HAP-1 (cell line): ENCODE measurements around the gene EML1.

Source experiments
- DNase-seq, 2 experiments: peaks; one replicate each; pipeline ENCODE4 v3.0.0-alpha.2; 2016 to 2020; ENCODE audit warnings: low spot score in 2 of 2
- H3K27me3 ChIP-seq: fragments of 250-450 bp; sonication (Bioruptor Pico); 2 replicates; pipeline ENCODE4 v1.5.1; 2020; ENCODE audit warnings: low read depth, mild to moderate bottlenecking, moderate library complexity
- H3K36me3 ChIP-seq: fragments of 250-450 bp; sonication (Bioruptor Pico); replicated peaks from 2 replicates; pipeline ENCODE4 v1.5.1; 2020; ENCODE audit warnings: mild to moderate bottlenecking
- H3K4me1 ChIP-seq: fragments of 250-450 bp; sonication (Bioruptor Pico); 2 replicates; pipeline ENCODE4 v1.5.1; 2020; ENCODE audit warnings: mild to moderate bottlenecking
- H3K4me3 ChIP-seq: fragments of 250-450 bp; sonication (Bioruptor Pico); 2 replicates; pipeline ENCODE4 v1.5.1; 2020; ENCODE audit warnings: mild to moderate bottlenecking, moderate library complexity
- H3K9me3 ChIP-seq: fragments of 250-450 bp; sonication (Bioruptor Pico); 2 replicates; pipeline ENCODE4 v1.5.1; 2020; ENCODE audit warnings: mild to moderate bottlenecking, moderate library complexity
- in situ Hi-C: fragments of 300-500 bp; cut with MboI; formaldehyde crosslinking; loops from 3 replicates; pipeline ENCODE4 v1.14.3; 2020; ENCODE audit warnings: low sequenced_read_pairs, inconsistent platforms, mixed read lengths

Gene EML1

DNA sequence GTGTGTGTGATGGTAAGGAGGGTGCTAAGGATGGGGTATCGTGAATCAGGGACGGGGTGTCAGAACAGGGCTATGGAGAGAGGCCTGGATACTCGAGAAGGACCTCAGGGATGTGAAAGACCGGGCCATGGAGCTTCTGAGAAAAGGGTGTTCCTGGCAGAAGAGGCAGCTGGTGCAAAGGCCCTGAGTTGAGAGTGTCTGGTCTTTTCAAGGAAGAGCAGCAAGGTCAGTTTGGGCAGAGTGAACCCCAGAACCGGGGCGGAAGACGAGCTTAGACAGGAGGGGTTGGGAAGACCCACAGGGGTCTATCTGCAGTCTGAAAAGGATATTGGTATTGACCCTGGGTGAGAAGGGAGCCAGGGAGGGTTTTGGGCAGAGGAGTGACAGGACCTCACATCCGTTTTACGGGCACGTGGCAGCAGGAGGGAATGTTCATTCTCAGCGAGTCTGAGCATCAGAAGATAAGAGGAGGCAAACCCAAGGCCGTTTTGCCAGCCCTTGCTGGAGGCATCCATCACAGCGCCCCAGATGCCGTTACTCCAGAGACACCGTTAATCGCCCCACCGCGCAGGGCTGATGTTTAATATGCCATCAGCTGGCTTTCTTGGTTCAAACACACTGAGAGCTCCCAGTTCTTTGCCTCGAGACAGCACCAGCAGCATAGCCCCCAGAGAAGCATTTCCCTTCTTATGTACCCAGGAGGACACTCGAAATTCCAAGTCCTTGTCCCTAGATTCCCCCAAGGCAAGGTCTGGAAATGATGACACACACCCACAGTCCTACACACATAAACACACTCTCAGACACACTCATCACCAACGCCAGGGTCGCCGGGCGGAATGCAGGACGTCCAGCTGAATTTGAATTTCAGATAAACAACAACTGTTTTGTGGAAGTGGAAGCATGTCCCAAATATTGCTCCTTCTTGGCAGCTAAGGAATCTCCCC lies 41.4 kb upstream of the EML1 start:
- in situ Hi-C loops, result no loop called here
- H3K4me3 ChIP-seq, result no peak overlapping the region
- DNase-seq, result no peak
- H3K36me3 ChIP-seq, result no peaks in the 10 kb centered on the region
- no peaks in the 10 kb centered on the region for H3K4me1 ChIP-seq
- H3K9me3 ChIP-seq, result no peaks in the 10 kb centered on the region
- peaks cover 38% of the 10 kb centered on the region for H3K27me3 ChIP-seq

DNA sequence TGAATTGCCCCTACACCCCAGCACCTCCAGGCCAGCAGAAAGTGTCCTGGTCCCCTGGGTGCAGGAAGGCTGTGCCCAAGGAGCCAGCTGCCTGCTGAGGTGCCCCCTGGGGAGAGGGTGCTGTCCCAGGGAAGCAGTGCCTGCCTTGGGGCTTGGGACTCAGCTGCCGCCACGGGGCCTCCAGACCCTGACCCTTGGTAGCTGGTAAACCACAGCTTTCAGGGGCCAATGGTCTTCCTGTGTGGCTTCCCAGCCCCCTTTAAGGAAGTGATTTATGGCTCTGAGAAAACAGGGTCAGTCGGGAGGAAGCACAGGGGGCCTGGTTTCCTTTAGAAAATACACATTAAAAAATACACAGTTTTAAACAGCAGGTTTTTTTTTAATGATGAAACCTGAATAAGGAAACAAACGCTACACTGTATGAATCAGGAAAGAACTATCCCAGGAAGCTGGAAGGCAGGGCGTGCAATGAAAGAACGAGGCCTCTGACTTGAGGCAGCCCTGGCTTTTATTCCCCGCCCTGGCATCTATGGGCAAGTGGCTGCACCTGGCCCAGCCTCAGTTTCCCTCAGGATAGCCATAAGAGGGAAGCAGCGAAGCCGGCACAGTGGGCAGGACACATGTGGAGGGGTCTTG lies 40.6 kb upstream of the EML1 start:
- no peak overlapping the region for H3K4me3 ChIP-seq
- no peak for DNase-seq
- H3K27me3 ChIP-seq, result peaks cover 38% of the 10 kb centered on the region
- no peaks in the 10 kb centered on the region for H3K4me1 ChIP-seq
- H3K36me3 ChIP-seq, result no peaks in the 10 kb centered on the region
- no peaks in the 10 kb centered on the region for H3K9me3 ChIP-seq
- in situ Hi-C loops, result no loop called here

DNA sequence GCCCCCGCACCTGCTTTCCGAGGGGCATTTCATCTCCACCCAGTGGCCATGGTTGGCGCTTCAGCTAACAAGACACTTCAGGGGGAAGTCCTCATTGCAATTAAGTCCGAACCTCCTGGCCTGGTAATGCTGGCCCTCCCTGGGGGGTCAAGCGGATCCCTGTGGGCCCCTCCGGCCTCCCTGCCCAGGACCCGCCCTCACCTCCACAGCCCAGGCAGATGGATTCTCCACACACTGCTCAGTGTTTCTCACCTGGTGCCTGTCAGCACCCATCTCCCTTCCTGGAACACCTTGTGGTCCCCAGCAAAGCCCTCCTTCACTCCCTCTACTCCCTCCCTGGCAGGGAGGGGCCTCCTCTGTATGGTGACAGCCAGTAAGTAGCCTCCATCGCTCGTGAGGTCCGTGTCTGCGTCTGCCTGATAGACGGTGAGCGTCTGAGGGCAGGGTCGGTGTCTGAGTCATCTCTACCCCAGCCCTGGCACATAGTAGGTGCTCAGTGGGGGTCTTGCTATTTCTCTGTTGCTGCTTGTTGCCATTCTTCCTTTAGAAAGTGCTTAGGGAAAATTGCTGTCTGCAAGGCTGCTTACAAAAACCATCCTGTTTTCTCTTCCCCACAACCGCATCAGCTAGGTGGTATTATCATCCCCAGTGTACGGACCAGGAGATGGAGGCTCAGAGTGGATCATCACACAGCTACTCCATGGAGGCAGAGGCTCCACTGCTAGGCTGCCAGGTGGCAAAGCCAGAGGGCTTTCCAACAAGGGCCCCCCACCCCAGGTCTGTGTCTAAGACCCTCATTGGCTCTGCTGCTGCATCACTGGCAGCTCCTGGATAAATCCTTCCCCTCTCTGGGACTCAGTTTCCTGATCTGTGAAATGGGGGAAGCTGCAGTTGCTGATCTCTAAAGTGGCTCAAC lies 39.7 kb upstream of the EML1 start:
- Histone ChIP-seq H3K4me1 (no peaks in the 10 kb centered on the region), H3K9me3 (no peaks in the 10 kb centered on the region), H3K36me3 (no peaks in the 10 kb centered on the region), H3K4me3 (no peak overlapping the region), H3K27me3 (peaks cover 38% of the 10 kb centered on the region)
- in situ Hi-C loops, result no loop called here
- no peak for DNase-seq

DNA sequence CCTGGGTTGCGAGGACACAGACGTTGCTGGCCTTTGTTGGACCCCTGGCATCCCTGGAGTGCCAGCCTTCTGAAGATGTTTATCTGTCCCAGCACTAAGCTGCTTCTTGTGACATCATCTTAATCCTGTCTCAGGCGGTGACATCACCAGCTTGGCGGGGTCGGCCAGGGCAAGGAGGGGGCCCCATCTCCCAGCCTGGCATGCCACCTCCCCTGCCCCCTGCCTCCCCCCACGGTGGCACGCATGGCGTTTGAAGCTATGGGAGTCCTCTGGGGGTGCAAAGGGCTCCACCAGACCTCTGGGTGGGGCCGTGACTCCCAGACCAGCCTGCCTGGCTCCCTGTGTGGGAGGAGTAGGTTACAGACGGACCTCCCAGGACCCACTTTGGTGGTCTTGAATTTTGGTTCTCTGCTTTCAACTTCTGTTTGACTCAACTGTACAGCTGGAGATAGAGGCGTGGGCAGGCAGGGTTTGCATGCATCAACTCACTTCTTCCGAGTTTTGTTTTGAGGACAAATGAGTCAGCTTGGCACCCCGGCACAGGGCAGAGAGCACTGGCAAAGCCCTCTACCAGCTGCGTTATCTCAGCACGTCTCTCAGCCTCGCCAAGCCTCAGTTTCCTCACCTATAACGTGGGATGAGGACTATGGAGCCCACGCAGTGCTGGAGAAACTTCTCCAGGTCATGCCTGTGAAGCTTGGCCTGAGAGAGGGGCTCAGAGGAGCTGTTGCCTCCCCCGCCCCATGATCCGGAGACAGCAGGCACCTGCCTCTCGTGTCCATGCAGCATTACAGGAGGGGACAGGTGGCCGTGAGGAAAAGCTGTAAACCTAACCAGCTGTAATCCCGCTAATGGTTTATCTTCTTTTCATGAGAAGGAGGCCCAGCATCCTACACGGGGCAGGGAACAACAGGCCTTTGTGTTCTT lies 38.8 kb upstream of the EML1 start:
- no peaks in the 10 kb centered on the region for H3K36me3 ChIP-seq
- H3K27me3 ChIP-seq, result peaks cover 38% of the 10 kb centered on the region
- in situ Hi-C loops, result no loop called here
- no peaks in the 10 kb centered on the region for H3K9me3 ChIP-seq
- no peaks in the 10 kb centered on the region for H3K4me1 ChIP-seq
- DNase-seq, result no peak
- no peak overlapping the region for H3K4me3 ChIP-seq

DNA sequence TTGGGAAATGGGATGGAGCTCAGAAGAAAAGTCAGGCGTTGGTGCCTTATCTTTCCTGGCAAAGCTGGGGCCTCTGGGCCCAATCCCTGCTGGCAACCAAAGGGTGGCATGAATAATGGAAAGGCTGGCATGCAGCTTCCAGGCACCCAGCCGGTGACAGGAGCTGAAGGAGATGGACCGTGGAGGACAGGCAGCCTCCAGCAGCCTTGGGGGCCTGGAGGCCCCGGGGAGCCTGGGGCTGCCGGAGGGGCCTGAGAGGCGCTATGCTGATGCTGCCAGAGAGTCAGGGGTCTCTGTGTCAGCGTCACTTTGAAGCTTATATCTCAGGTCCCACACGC lies 38.2 kb upstream of the EML1 start:
- Histone ChIP-seq H3K4me1 (no peaks in the 10 kb centered on the region), H3K9me3 (no peaks in the 10 kb centered on the region), H3K4me3 (no peak overlapping the region), H3K36me3 (no peaks in the 10 kb centered on the region), H3K27me3 (peaks cover 35% of the 10 kb centered on the region)
- in situ Hi-C loops, result no loop called here
- no peak for DNase-seq

- DNase-seq, result no peak
- in situ Hi-C loops, result no loop called here
These were observed 37.3 kb upstream of the EML1 start for GRCh38 chr14:99755629-99756603.

DNA sequence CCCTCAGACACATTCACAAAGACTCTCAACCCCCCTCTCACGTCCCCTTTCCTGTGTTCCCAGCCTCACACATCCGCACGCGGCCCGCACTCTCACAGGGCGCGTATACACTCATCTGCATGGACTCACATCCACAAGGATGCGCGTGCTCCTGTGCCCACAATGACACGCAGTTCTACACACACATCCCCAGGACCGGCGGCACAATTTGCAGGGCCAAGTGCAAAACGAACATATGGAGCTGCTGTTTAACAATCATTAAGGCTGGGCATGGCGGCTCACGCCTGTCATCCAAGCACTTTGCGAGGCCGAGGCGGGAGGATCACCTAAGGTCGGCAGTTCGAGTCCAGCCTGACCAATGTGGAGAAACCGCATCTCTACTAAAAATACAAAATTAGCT lies 36.4 kb upstream of the EML1 start:
- no peak overlapping the region for H3K4me3 ChIP-seq
- in situ Hi-C loops, result no loop called here
- no peaks in the 10 kb centered on the region for H3K9me3 ChIP-seq
- no peaks in the 10 kb centered on the region for H3K4me1 ChIP-seq
- peaks cover 19% of the 10 kb centered on the region for H3K27me3 ChIP-seq
- DNase-seq, result no peak
- no peaks in the 10 kb centered on the region for H3K36me3 ChIP-seq

More at GRCh38 chr14:99755629-99756603, 37.3 kb upstream of the EML1 start:
- Histone ChIP-seq H3K9me3 (no peaks in the 10 kb centered on the region), H3K4me1 (no peaks in the 10 kb centered on the region), H3K27me3 (peaks cover 28% of the 10 kb centered on the region), H3K36me3 (no peaks in the 10 kb centered on the region), H3K4me3 (no peak overlapping the region)

- Histone ChIP-seq H3K4me3 (no peak overlapping the region), H3K36me3 (no peaks in the 10 kb centered on the region), H3K27me3 (peaks cover 12% of the 10 kb centered on the region; the same call in 1 of the 2 replicates), H3K4me1 (no peaks in the 10 kb centered on the region), H3K9me3 (no peaks in the 10 kb centered on the region)
- DNase-seq, result no peak
- in situ Hi-C loops, result no loop called here
These were observed 35.7 kb upstream of the EML1 start for GRCh38 chr14:99757331-99758070.

DNA sequence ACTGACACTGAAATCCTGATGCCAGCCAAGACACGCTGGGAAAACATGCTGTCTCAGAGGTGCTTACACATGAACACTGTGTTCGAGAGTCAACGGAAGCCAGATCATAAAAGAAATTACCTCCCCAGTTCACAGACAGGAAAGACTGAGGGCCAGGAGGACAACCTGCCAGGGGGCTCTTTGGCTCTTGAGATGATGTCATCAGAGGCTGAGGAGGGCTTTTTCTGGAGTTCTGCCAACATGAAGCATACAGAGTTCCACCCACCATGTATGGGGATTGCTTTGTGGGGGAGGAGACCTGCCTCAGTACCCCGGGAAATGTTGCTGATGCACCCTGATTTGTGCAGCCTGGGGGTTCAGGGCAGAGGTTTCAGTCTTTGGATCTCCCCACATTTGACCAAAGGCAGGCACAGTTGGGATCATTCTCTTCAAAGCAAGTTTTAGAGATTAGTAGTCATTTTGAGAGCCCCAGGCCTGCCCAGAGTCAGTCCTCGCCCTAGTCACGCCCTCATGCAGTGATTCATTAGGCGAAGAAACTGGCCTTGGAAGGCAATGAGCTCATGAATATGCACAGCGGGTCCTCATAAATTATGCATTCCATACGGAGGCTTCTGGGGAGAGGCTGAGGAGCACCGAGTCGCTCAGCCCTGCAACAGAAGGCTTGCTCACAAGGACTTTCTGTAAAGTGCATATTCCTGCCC lies 34.9 kb upstream of the EML1 start:
- H3K36me3 ChIP-seq, result no peaks in the 10 kb centered on the region
- no peaks in the 10 kb centered on the region for H3K9me3 ChIP-seq
- H3K4me3 ChIP-seq, result no peak overlapping the region
- peaks cover 8% of the 10 kb centered on the region; the same call in 1 of the 2 replicates for H3K27me3 ChIP-seq
- in situ Hi-C loops, result no loop called here
- H3K4me1 ChIP-seq, result no peaks in the 10 kb centered on the region
- DNase-seq, result peak in 1 of 2 experiments; percentile 55

DNA sequence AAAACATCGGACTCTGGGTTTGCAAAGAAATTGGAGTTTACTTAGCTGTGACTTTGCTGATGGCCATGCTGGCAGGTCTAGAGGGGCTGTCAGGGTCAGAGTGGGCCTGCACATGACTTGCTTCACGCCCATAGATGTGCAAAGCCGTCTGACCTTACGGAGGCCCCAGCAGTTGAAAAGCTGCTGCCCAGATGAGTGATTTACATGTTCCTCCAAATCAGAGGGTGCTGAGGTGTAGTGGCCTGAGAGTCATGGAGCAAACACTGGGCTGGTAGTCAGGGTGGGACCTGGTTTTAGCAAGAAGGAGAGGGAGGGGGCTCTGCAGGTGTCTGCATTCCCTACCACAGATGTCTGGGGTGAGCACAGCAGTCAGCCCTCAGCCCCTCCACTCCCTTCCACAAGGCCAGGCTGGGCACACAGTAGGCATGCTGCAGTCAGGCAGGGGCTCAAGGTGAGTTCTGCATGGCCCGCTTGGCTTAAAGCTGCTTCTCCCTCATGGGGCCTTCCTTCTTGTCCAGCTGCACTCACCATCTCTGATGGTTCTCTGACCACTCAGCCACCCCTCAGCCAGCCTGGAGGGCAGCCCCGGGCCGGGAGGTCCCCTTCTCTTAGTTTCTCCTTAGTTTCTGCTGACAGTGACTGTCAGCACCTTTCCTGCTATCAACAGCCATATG lies 34.2 kb upstream of the EML1 start:
- Histone ChIP-seq H3K36me3 (no peaks in the 10 kb centered on the region), H3K4me3 (no peak overlapping the region), H3K4me1 (no peaks in the 10 kb centered on the region), H3K27me3 (peaks cover 2% of the 10 kb centered on the region; the same call in 1 of the 2 replicates), H3K9me3 (no peaks in the 10 kb centered on the region)
- no peak for DNase-seq
- in situ Hi-C loops, result no loop called here

- no peak overlapping the region for H3K4me3 ChIP-seq
- H3K36me3 ChIP-seq, result no peaks in the 10 kb centered on the region
- H3K4me1 ChIP-seq, result no peaks in the 10 kb centered on the region
- in situ Hi-C loops, result no loop called here
- H3K9me3 ChIP-seq, result no peaks in the 10 kb centered on the region
- DNase-seq, result no peak
- no peaks in the 10 kb centered on the region for H3K27me3 ChIP-seq
These were observed 33.7 kb upstream of the EML1 start for GRCh38 chr14:99759546-99759925.
